Activated CD8-positive, alpha-beta T cell treated with anti-CD3 and anti-CD28 coated beads for 36 hours (primary cell): Measurements from ENCODE around the gene PRICKLE3. TPM values are rescaled to one million over a fixed set of nuclear protein-coding genes. Genes with fewer than 3 reads are reported as not detected.
"Not testable (repeated sequence)": the region's sequence is repeated elsewhere in the genome, so short reads cannot be mapped to it uniquely, and the experiment has no call there.

ENCODE experiments used
- ATAC-seq: fragments of 200-7000 bp; cut with Tn5 transposase; one replicate; pipeline ENCODE4 v1.10.0; 2021; ENCODE audit warnings: mild to moderate bottlenecking, moderate library complexity
- CTCF ChIA-PET: fragments of 350-600 bp; sonication (Branson Sonifier 250); formaldehyde crosslinking; loops from one replicate; lab custom pipeline; 2021; ENCODE audit warnings: antibody characterized with exemption; lab: Charles Lee
- POLR2A ChIA-PET: fragments of 350-600 bp; sonication (Branson Sonifier 250); formaldehyde crosslinking; loops from one replicate; lab custom pipeline; 2021; ENCODE audit warnings: antibody characterized with exemption; lab: Charles Lee
- DNase-seq: peaks from one replicate; pipeline ENCODE4 v3.0.0-alpha.2; 2020
- H3K27ac Mint-ChIP-seq: one replicate; pipeline ENCODE4 v1.8.0; 2021; ENCODE audit warnings: mild to moderate bottlenecking, mixed read lengths
- H3K27me3 Mint-ChIP-seq: one replicate; pipeline ENCODE4 v1.8.0; 2021; ENCODE audit warnings: mixed read lengths
- H3K36me3 Mint-ChIP-seq: one replicate; pipeline ENCODE4 v1.8.0; 2021; ENCODE audit warnings: low read depth, mixed read lengths
- H3K4me1 Mint-ChIP-seq: one replicate; pipeline ENCODE4 v1.8.0; 2021; ENCODE audit warnings: low read depth, mixed read lengths
- H3K4me3 Mint-ChIP-seq: one replicate; pipeline ENCODE4 v1.8.0; 2021; ENCODE audit warnings: mild to moderate bottlenecking, moderate library complexity, mixed read lengths
- H3K9me3 Mint-ChIP-seq: one replicate; pipeline ENCODE4 v1.8.0; 2021; ENCODE audit warnings: mixed read lengths
- CTCF ChIP-seq: fragments of 200-600 bp; IDR thresholded peaks from one replicate; pipeline ENCODE4 v1.8.0; 2022; ENCODE audit warnings: antibody characterized with exemption, mild to moderate bottlenecking
- intact Hi-C: fragments of 100-400 bp; cut with micrococcal nuclease; formaldehyde crosslinking; loops from one replicate; pipeline ENCODE4 v1.10.0; 2022
- total RNA-seq, 2 experiments: library from RNA; stranded (reverse); gene quantifications; one replicate each; pipeline ENCODE4 v1.2.3, GENCODE V29; 2021

Gene PRICKLE3
- total RNA-seq, 2 experiments from 2014 or later = 25.9 TPM

- H3K9me3 Mint-ChIP-seq, H3K4me3 Mint-ChIP-seq, H3K4me1 Mint-ChIP-seq, POLR2A ChIA-PET, ATAC-seq, DNase-seq, H3K36me3 Mint-ChIP-seq, intact Hi-C loops, H3K27me3 Mint-ChIP-seq, H3K27ac Mint-ChIP-seq: not testable (repeated sequence)
- TF ChIP-seq CTCF = peak; percentile 48
- CTCF ChIA-PET = interaction anchor here (0.7 to 4.1 kb wide), 6 partner anchors 11 to 51 kb away, joined by 3 to 18 read pairs (median 4); no protein-coding TSS in a partner anchor
Measured at GRCh38 chrX:49142264-49142663, 43.9 kb downstream of the PRICKLE3 start.

DNA sequence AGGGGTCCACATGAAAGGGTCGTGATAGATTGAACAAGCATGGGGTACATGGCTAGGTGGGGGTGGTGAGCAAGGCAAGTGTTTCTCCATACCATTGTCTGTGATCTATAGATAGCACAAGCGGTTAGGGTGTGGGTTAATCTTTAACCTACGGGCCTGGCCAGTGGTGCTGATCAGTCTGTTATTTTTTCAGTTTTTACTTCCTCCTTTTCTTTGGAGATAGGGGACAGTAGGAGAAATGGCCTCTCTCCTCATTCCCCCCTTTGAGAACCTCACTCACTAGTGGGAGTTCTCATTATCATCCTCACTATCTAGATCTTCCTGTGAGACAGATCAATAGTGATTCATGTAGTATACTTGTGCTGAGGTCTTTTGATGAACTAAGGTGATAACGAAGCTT, 46.5 kb downstream of the PRICKLE3 start:
- ChIA-PET CTCF (no interaction called here), POLR2A (no interaction called here)
- Mint-ChIP-seq H3K9me3 (peaks cover 2% of the 10 kb centered on the region), H3K27me3 (no peaks in the 10 kb centered on the region), H3K4me1 (peaks cover 5% of the 10 kb centered on the region), H3K4me3 (no peak overlapping the region), H3K36me3 (peaks cover 2% of the 10 kb centered on the region), H3K27ac (no peak overlapping the region)
- no peak for ATAC-seq
- TF ChIP-seq CTCF = no peak
- intact Hi-C loops = no loop called here
- no peak for DNase-seq

DNA sequence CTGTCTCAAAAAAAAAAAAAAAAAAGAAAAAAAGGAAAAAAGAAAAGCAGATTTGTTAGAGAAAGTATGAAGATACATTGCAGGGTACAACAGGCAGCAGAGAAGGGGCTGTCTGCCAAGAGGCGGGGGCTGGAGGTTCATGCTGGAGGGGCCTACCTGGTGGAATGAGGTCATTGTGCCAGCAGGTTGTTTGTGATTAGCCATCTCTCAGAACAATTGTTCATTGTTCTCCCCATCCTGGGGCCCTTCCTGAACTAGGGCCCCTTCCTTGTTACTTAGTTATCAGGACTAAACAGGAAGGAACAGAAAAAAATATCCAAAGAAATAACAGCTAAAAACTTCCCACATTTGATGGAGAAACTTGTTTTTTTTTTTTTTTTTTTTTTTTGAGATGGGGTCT, 48.7 kb downstream of the PRICKLE3 start:
- Mint-ChIP-seq H3K4me1 (no peaks in the 10 kb centered on the region), H3K27ac (no peak overlapping the region), H3K27me3 (no peaks in the 10 kb centered on the region), H3K4me3 (no peak overlapping the region), H3K36me3 (peaks cover 2% of the 10 kb centered on the region), H3K9me3 (peaks cover 2% of the 10 kb centered on the region)
- ChIA-PET CTCF (no interaction called here), POLR2A (no interaction called here)
- intact Hi-C loops = no loop called here
- ATAC-seq (no peak), DNase-seq (no peak)
- TF ChIP-seq CTCF = no peak

GRCh38 chrX:49133759-49134158, 52.4 kb downstream of the PRICKLE3 start:
- no peak for TF ChIP-seq CTCF
- Mint-ChIP-seq H3K27ac (no peak overlapping the region), H3K36me3 (no peaks in the 10 kb centered on the region), H3K4me1 (no peaks in the 10 kb centered on the region), H3K9me3 (no peaks in the 10 kb centered on the region), H3K4me3 (no peak overlapping the region), H3K27me3 (no peaks in the 10 kb centered on the region)
- DNase-seq = no peak
- ChIA-PET POLR2A (no interaction called here), CTCF (no interaction called here)
- intact Hi-C loops = no loop called here
- ATAC-seq = no peak

DNA sequence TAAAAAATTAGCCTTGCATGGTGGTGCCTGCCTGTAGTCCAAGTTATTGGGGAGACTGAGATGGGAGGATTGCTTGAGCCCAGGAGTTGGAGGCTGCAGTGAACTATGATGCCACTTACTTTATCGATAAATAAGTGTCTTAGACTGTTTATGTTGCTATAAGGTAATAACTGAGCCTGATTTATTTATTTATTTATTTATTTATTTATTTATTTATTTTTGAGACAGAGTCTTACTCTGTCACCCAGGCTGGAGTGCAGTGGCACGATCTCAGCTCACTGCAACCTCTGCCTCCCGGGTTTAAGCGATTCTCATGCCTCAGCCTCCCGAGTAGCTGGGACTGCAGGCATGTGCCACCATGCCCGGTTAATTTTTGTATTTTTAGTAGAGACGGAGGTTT, 53.9 kb downstream of the PRICKLE3 start:
- H3K9me3 Mint-ChIP-seq, H3K27me3 Mint-ChIP-seq, intact Hi-C loops, H3K27ac Mint-ChIP-seq, ATAC-seq, H3K4me1 Mint-ChIP-seq, DNase-seq, CTCF ChIA-PET, H3K36me3 Mint-ChIP-seq, H3K4me3 Mint-ChIP-seq, POLR2A ChIA-PET: not testable (repeated sequence)

- H3K36me3 Mint-ChIP-seq = no peaks in the 10 kb centered on the region
- ChIA-PET POLR2A (no interaction called here), CTCF (no interaction called here)
- no peaks in the 10 kb centered on the region for H3K4me1 Mint-ChIP-seq
- H3K27ac Mint-ChIP-seq = no peak overlapping the region
- DNase-seq = no peak
- no peak for TF ChIP-seq CTCF
- intact Hi-C loops = no loop called here
- no peaks in the 10 kb centered on the region for H3K27me3 Mint-ChIP-seq
- no peak for ATAC-seq
- no peak overlapping the region for H3K4me3 Mint-ChIP-seq
- no peaks in the 10 kb centered on the region for H3K9me3 Mint-ChIP-seq
Measured at GRCh38 chrX:49129427-49129826, 56.7 kb downstream of the PRICKLE3 start.

DNA sequence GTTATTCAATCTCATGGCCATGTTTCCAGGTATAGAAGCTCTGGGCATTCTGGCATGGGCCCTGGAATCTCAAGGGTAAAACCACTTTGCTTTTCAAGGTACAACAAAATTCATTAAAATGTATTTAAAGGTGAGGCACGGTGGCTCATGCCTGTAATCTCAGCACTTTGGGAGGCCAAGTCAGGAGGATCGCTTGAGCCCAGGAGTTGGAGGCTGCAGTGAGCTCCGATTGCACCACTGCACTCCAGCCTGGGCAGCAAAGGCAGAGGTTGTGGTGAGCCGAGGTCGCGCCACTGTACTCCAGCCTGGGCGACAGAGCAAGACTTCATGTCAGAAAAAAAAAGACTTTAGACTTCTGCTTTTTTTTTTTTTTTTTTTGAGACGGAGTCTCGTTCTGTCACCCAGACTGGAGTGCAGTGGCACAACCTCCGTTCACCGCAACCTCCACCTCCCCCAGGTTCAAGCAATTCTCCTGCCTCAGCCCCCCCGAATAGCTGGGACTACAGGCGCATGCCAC, 58.4 kb downstream of the PRICKLE3 start:
- H3K4me3 Mint-ChIP-seq, ATAC-seq, H3K36me3 Mint-ChIP-seq, DNase-seq, CTCF ChIA-PET, H3K9me3 Mint-ChIP-seq, intact Hi-C loops, POLR2A ChIA-PET, H3K4me1 Mint-ChIP-seq, H3K27ac Mint-ChIP-seq, H3K27me3 Mint-ChIP-seq: not testable (repeated sequence)
